IMR-90 (cell line): Measurements from ENCODE around the gene TULP4. TPM values are rescaled to one million over a fixed set of nuclear protein-coding genes. Genes with fewer than 3 reads are reported as not detected.
A peak's percentile ranks its signal among the peaks of the same experiment; 100 is the strongest.

ENCODE experiments used
- ATAC-seq: fragments of 200-7000 bp; cut with Tn5 transposase; 2 replicates; pipeline ENCODE4 v1.9.1; 2020; ENCODE audit warnings: low read depth, mild to moderate bottlenecking, moderate library complexity
- BruUV-seq: library from RNA; stranded (reverse); fragments of 400-500 nt; replicated peaks from 2 replicates; lab custom pipeline; 2021; lab: Mats Ljungman, UMichigan
- CTCF ChIA-PET: fragments of 300-600 bp; formaldehyde crosslinking; extraction: SDS; loops from one replicate; lab custom pipeline; 2021; ENCODE audit warnings: antibody characterized with exemption; lab: Yijun Ruan, JAX
- POLR2A ChIA-PET: fragments of 300-600 bp; sonication (Branson Sonifier 250); formaldehyde crosslinking; loops from one replicate; lab custom pipeline; 2022; ENCODE audit warnings: antibody characterized with exemption; ENCODE audit not compliant: unreplicated experiment; lab: Charles Lee
- DNase-seq: peaks from one replicate; pipeline ENCODE4 v3.0.0; 2013
- H2AFZ ChIP-seq: replicated peaks from 2 replicates; pipeline ENCODE3; 2013; ENCODE audit warnings: low read length, mild to moderate bottlenecking; ENCODE audit not compliant: poor library complexity
- H2AK5ac ChIP-seq: 2 replicates; pipeline ENCODE4 v1.6.1; 2013; ENCODE audit warnings: low read depth, low read length, inconsistent platforms
- H2AK9ac ChIP-seq: replicated peaks from 2 replicates; pipeline ENCODE3; 2013; ENCODE audit warnings: mild to moderate bottlenecking, low read depth, low read length, moderate library complexity; ENCODE audit not compliant: poor library complexity
- H2BK120ac ChIP-seq: 2 replicates; pipeline ENCODE4 v1.6.1; 2013; ENCODE audit warnings: low read depth, low read length, inconsistent platforms
- H2BK15ac ChIP-seq: 3 replicates; pipeline ENCODE4 v1.6.1; 2013; ENCODE audit warnings: low read depth, low read length, inconsistent platforms
- H2BK20ac ChIP-seq: 2 replicates; pipeline ENCODE4 v1.6.1; 2013; ENCODE audit warnings: low read depth, mild to moderate bottlenecking, inconsistent platforms, low read length, moderate library complexity
- H2BK5ac ChIP-seq: 2 replicates; pipeline ENCODE4 v1.6.1; 2013; ENCODE audit warnings: mild to moderate bottlenecking, low read depth, low read length, inconsistent platforms; ENCODE audit not compliant: poor library complexity, severe bottlenecking
- H3K14ac ChIP-seq: replicated peaks from 2 replicates; pipeline ENCODE4 v1.6.1; 2013; ENCODE audit warnings: low read depth, low read length, inconsistent platforms
- H3K18ac ChIP-seq: 2 replicates; pipeline ENCODE4 v1.6.1; 2013; ENCODE audit warnings: low read depth, low read length, control low read depth
- H3K23ac ChIP-seq: 2 replicates; pipeline ENCODE4 v1.6.1; 2013; ENCODE audit warnings: low read depth, low read length, inconsistent platforms
- H3K27ac ChIP-seq: 2 replicates; pipeline ENCODE4 v1.5.1; 2013; ENCODE audit warnings: mild to moderate bottlenecking, control low read depth, low read length; ENCODE audit not compliant: insufficient read depth
- H3K27me3 ChIP-seq: 2 replicates; pipeline ENCODE4 v1.6.1; 2013; ENCODE audit warnings: low read length; ENCODE audit not compliant: control insufficient read depth, insufficient read depth
- H3K36me3 ChIP-seq: 2 replicates; pipeline ENCODE4 v1.6.1; 2013; ENCODE audit warnings: low read length, mixed read lengths; ENCODE audit not compliant: control insufficient read depth, insufficient read depth
- H3K4ac ChIP-seq: 2 replicates; pipeline ENCODE4 v1.6.1; 2013; ENCODE audit warnings: low read depth, low read length, inconsistent platforms
- H3K4me1 ChIP-seq: 2 replicates; pipeline ENCODE4 v1.6.1; 2013; ENCODE audit warnings: low read length, mixed read lengths; ENCODE audit not compliant: control insufficient read depth, insufficient read depth
- H3K4me2 ChIP-seq: 2 replicates; pipeline ENCODE4 v1.6.1; 2013; ENCODE audit warnings: low read depth, mild to moderate bottlenecking, control low read depth, low read length, moderate library complexity
- H3K4me3 ChIP-seq: 2 replicates; pipeline ENCODE4 v1.5.1; 2013; ENCODE audit warnings: low read depth, mild to moderate bottlenecking, control low read depth, low read length, moderate library complexity; ENCODE audit not compliant: insufficient read depth
- H3K56ac ChIP-seq: 2 replicates; pipeline ENCODE4 v1.6.1; 2013; ENCODE audit warnings: low read length, inconsistent platforms; ENCODE audit not compliant: insufficient read depth; ENCODE audit errors: extremely low read depth
- H3K79me1 ChIP-seq, 2 experiments: 2 replicates each; pipeline ENCODE4 v1.6.1; 2013; ENCODE audit warnings: low read length in 2 of 2, inconsistent platforms in 1 of 2, low read depth in 1 of 2
- H3K9ac ChIP-seq: 2 replicates; pipeline ENCODE4 v1.6.1; 2013; ENCODE audit warnings: low read depth, low read length, control low read depth
- H3K9me1 ChIP-seq: 2 replicates; pipeline ENCODE4 v1.6.1; 2013; ENCODE audit warnings: low read length, inconsistent platforms; ENCODE audit not compliant: insufficient read depth
- H3K9me3 ChIP-seq: 2 replicates; pipeline ENCODE4 v1.6.1; 2013; ENCODE audit warnings: low read length; ENCODE audit not compliant: control insufficient read depth, insufficient read depth
- H4K20me1 ChIP-seq: 2 replicates; pipeline ENCODE4 v1.6.1; 2013; ENCODE audit warnings: low read length, inconsistent platforms; ENCODE audit not compliant: insufficient read depth
- H4K5ac ChIP-seq: 2 replicates; pipeline ENCODE4 v1.6.1; 2013; ENCODE audit warnings: mild to moderate bottlenecking, low read depth, low read length, control low read depth
- H4K8ac ChIP-seq, 2 experiments: 2 replicates each; pipeline ENCODE4 v1.6.1; 2013; ENCODE audit warnings: low read depth in 2 of 2, low read length in 2 of 2, control low read depth in 1 of 2, inconsistent platforms in 1 of 2
- H4K91ac ChIP-seq: 2 replicates; pipeline ENCODE4 v1.6.1; 2013; ENCODE audit warnings: low read depth, low read length, inconsistent platforms; ENCODE audit not compliant: insufficient read depth
- MAZ ChIP-seq: IDR thresholded peaks from 2 replicates; pipeline ENCODE4 v1.6.1; 2012; ENCODE audit warnings: low read depth, mild to moderate bottlenecking, low read length, improper control_type of control experiment, moderate library complexity, borderline replicate concordance
- POLR2A ChIP-seq: IDR thresholded peaks from 2 replicates; pipeline ENCODE4 v1.6.1; 2012; ENCODE audit warnings: mild to moderate bottlenecking, low read depth, low read length
- WGBS, 2 experiments: methylation state at CpG; one replicate each; pipeline versions ENCODE4 v1.1.5 to v1.1.7; 2013; ENCODE audit warnings: missing lambda C conversion rate in 2 of 2; ENCODE audit not compliant: insufficient read length in 1 of 2; ENCODE audit errors: extremely low coverage in 2 of 2; 5-methylcytosine and 5-hydroxymethylcytosine counted together
- dilution Hi-C: fragments of 300-500 bp; cut with HindIII; formaldehyde crosslinking; loops from one replicate; pipeline ENCODE4 v1.14.3; 2018; ENCODE audit warnings: low sequenced_read_pairs; ENCODE audit not compliant: unreplicated experiment
- in situ Hi-C: fragments of 300-500 bp; cut with MboI; formaldehyde crosslinking; loops from 3 replicates; pipeline ENCODE4 v1.14.3; 2019; ENCODE audit warnings: low sequenced_read_pairs, inconsistent platforms, mixed read lengths
- intact Hi-C: fragments of 100-400 bp; cut with micrococcal nuclease; formaldehyde crosslinking; loops from 2 replicates; pipeline ENCODE4 v1.10.0; 2022
- polyA plus RNA-seq, 3 experiments: library from polyadenylated mRNA; depleted of rRNA; stranded (reverse); fragments of >200 nt; gene quantifications; 2 replicates each; pipeline ENCODE4 v1.2.3, GENCODE V29; 2012; ENCODE audit warnings: low replicate concordance in 1 of 3
- total RNA-seq: library from RNA; depleted of rRNA; stranded (reverse); fragments of >200 nt; gene quantifications from 2 replicates; pipeline ENCODE4 v1.2.3, GENCODE V29; 2012

TULP4 gene
- total and polyA plus RNA-seq, 2 of the 4 experiments (the other 2 are of a cell fraction): 8.1 to 30.6 TPM

DNA sequence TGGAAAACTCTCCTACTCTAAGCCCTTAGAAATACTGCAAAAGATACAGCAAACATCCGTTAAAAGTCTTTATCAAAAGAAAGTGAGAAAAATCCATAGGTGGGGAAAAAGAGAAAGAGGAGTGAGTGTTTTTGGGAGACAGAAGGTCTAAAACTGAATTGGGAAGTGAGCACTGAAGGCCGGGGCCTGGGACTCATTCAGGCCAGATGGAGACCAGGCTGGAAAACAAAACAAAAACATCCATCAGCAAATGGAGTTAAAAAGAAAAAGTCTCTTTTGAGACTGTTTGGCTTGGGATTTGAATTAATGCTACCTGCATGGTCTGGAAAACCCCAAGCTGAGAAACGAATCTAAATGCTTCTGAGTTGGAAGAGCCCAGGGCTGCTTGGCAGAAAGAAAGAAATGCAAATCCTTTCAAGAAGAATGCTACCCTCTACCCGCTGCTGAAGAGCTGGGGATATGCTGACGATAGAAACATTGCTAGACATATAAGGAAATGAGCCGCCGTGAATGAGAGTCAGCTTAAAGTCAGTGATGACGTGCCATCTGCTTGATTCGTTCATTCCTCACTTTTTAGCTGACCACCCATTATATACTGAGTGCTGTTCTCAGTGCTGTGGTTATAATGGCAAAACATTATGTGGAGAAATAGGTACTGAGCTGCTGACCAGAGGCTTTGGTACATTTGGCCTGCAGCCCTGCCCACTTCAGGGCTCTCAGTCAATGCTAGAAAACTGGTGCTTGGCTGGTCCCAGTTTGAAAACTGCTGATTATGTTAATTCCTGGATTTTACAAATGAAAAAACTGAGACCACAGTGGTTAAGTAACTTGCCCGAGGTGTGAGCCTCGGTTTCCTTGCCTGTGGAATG is 28.0 kb upstream of the TULP4 start:
- intact Hi-C loops: loop anchor here (2.0 kb wide), 1 partner anchor 51 kb away; no protein-coding TSS in a partner anchor

More for the DNA sequence above, 28.0 kb upstream of the TULP4 start:
- Histone ChIP-seq H3K18ac (peak overlapping the region; percentile 22), H3K4me2 (peak overlapping the region; percentile 21), H3K79me1 (peaks cover 22 to 42% of the 10 kb centered on the region in 2 experiments), H3K27me3 (no peaks in the 10 kb centered on the region), H3K9me1 (peaks cover 10% of the 10 kb centered on the region), H3K4ac (peak overlapping the region; percentile 64), H4K8ac (peak overlapping the region; percentile 23 to 78), H2BK120ac (peak overlapping the region; percentile 35), H3K36me3 (no peaks in the 10 kb centered on the region), H3K27ac (peak overlapping the region; percentile 86), H2AK5ac (peak overlapping the region; percentile 59), H3K56ac (peak overlapping the region; percentile 58), H3K9me3 (no peaks in the 10 kb centered on the region), H2AFZ (peak overlapping the region; percentile 69), H3K14ac (peak overlapping the region; percentile 70), H3K4me3 (peak overlapping the region; percentile 4; the same call in 1 of the 2 replicates), H4K20me1 (no peaks in the 10 kb centered on the region), H3K4me1 (peaks cover 13% of the 10 kb centered on the region), H3K23ac (peak overlapping the region; percentile 70; the same call in 1 of the 2 replicates), H2BK5ac (peak overlapping the region; percentile 61), H2BK15ac (peak overlapping the region; percentile 73; the same call in 2 of the 3 replicates), H2AK9ac (no peak overlapping the region), H3K9ac (peak overlapping the region; percentile 46), H4K91ac (peak overlapping the region; percentile 51), H4K5ac (peak overlapping the region; percentile 4), H2BK20ac (peak overlapping the region; percentile 43)
- ATAC-seq: peak; percentile 90
- ChIA-PET POLR2A (no interaction called here), CTCF (no interaction called here)
- dilution Hi-C loops: no loop called here
- in situ Hi-C loops: no loop called here
- BruUV-seq: no TSS peak
- no CpG with 5 or more reads among the region's 11 CpGs for WGBS, 2 experiments
- DNase-seq: peak; percentile 98
- TF ChIP-seq POLR2A (peak; percentile 61), MAZ (no peak)
